PC-3 (cell line): ENCODE measurements around the gene PACSIN2.

Source experiments
- CTCF ChIP-seq: fragments of 300-600 bp; sonication (generic); conservative IDR thresholded peaks from 2 replicates; pipeline ENCODE4 v1.5.1; 2017; ENCODE audit warnings: antibody characterized with exemption, low read depth, mild to moderate bottlenecking, low read length
- EZH2 ChIP-seq: fragments of 300-600 bp; sonication (generic); IDR thresholded peaks from one replicate; pipeline ENCODE4 v1.6.1; 2017; ENCODE audit warnings: antibody characterized with exemption, mild to moderate bottlenecking, low read length; ENCODE audit not compliant: unreplicated experiment
- EZH2phosphoT487 ChIP-seq: fragments of 300-600 bp; sonication (generic); IDR thresholded peaks from 2 replicates; pipeline ENCODE4 v1.6.1; 2018; ENCODE audit warnings: mild to moderate bottlenecking, antibody characterized with exemption, low read length, borderline replicate concordance

GRCh38 chr22:42922374-42923191 is 92.4 kb downstream of the PACSIN2 start:
- TF ChIP-seq CTCF (no peak), EZH2 (no peak), EZH2phosphoT487 (no peak)
